Cardiac fibroblast (primary cell): ENCODE data around the gene RCBTB2.

Source experiments
- DNase-seq, 2 donors: peaks; one replicate each; pipeline versions ENCODE4 v3.0.0 to v3.0.0-alpha.2; 2010; ENCODE audit warnings: low read depth in 2 of 2
- H3K4me3 ChIP-seq, 2 donors: replicated peaks in 1 of 2; 1 replicate in 1 of 2; 2 replicates in 1 of 2; pipeline ENCODE4 v1.5.1; 2011; ENCODE audit warnings: low read depth in 2 of 2, low read length in 2 of 2, mild to moderate bottlenecking in 2 of 2, moderate library complexity in 1 of 2
- CTCF ChIP-seq: IDR thresholded peaks from one replicate; pipeline ENCODE4 v1.5.1; 2011; ENCODE audit warnings: low read depth, mild to moderate bottlenecking, low read length, inconsistent platforms

Gene RCBTB2

GRCh38 chr13:48570216-48570828, 37.4 kb upstream of the RCBTB2 start:
- H3K4me3 ChIP-seq = no peak overlapping the region
- DNase-seq = no peak
- no peak for TF ChIP-seq CTCF

GRCh38 chr13:48569104-48569666, 36.3 kb upstream of the RCBTB2 start:
- no peak for DNase-seq
- no peak for TF ChIP-seq CTCF
- no peak overlapping the region for H3K4me3 ChIP-seq

- no peak for DNase-seq
- no peak overlapping the region for H3K4me3 ChIP-seq
- no peak for TF ChIP-seq CTCF
Observed at GRCh38 chr13:48568370-48569103, 35.7 kb upstream of the RCBTB2 start.

GRCh38 chr13:48567515-48568369, 34.9 kb upstream of the RCBTB2 start:
- DNase-seq = peak; percentile 65 to 66
- H3K4me3 ChIP-seq = no peak overlapping the region
- TF ChIP-seq CTCF = no peak

GRCh38 chr13:48564056-48564455, 31.2 kb upstream of the RCBTB2 start:
- TF ChIP-seq CTCF = no peak
- peak in 1 of 2 donors; percentile 49 for DNase-seq
- H3K4me3 ChIP-seq = no peak overlapping the region

GRCh38 chr13:48563626-48564025, 30.7 kb upstream of the RCBTB2 start:
- no peak for TF ChIP-seq CTCF
- no peak overlapping the region for H3K4me3 ChIP-seq
- DNase-seq = no peak
